A549 (cell line): Measurements from ENCODE around the gene VGLL3. TPM values are rescaled to one million over a fixed set of nuclear protein-coding genes. Genes with fewer than 3 reads are reported as not detected.

ENCODE experiments used
- ATAC-seq, 2 experiments: fragments of 200-7000 bp in 1 of 2; fragments of >200 bp in 1 of 2; cut with Nextera tagmentation in 1 of 2; cut with Tn5 transposase in 1 of 2; 3 replicates each; pipeline versions ENCODE4 v1.8.0 to v1.9.1; 2018 to 2020; ENCODE audit warnings: mild to moderate bottlenecking in 1 of 2, moderate library complexity in 1 of 2
- CTCF ChIA-PET: fragments of 300-600 bp; sonication (Branson Sonifier 250); formaldehyde crosslinking; extraction: SDS; loops from one replicate; lab custom pipeline; 2021; ENCODE audit warnings: antibody characterized with exemption, inconsistent platforms; lab: Yijun Ruan, JAX
- POLR2A ChIA-PET: fragments of 350-600 bp; formaldehyde crosslinking; extraction: SDS; loops from one replicate; lab custom pipeline; 2021; ENCODE audit warnings: antibody characterized with exemption, inconsistent platforms; lab: Yijun Ruan, JAX
- DNase-seq, 2 experiments: peaks; one replicate each; pipeline versions ENCODE4 v3.0.0 to v3.0.0-alpha.2; 2011 to 2016; ENCODE audit warnings: low read depth in 1 of 2, low spot score in 1 of 2
- FAIRE-seq: peaks from 2 replicates; lab custom pipeline; 2011; peaks lifted over from hg19 to GRCh38; lab: Jason Lieb, UNC
- H3K27ac ChIP-seq, 2 experiments: fragments of >200 bp; sonication (Bioruptor Twin); formaldehyde crosslinking; 3 replicates each; pipeline ENCODE4 v1.5.1; 2016 to 2017
- H3K4me1 ChIP-seq: fragments of >200 bp; sonication (Bioruptor Twin); formaldehyde crosslinking; 3 replicates; pipeline ENCODE4 v1.6.1; 2016
- H3K4me2 ChIP-seq: fragments of >200 bp; sonication (Bioruptor Twin); formaldehyde crosslinking; 3 replicates; pipeline ENCODE4 v1.6.1; 2016
- H3K4me3 ChIP-seq: fragments of >200 bp; sonication (Bioruptor Twin); formaldehyde crosslinking; 3 replicates; pipeline ENCODE4 v1.5.1; 2016
- H3K9me3 ChIP-seq: fragments of >200 bp; sonication (Bioruptor Twin); formaldehyde crosslinking; 3 replicates; pipeline ENCODE4 v1.6.1; 2016
- CBX8 ChIP-seq: fragments of 200-600 bp; sonication (generic); IDR thresholded peaks from 2 replicates; pipeline ENCODE4 v1.6.1; 2016
- CHD2 ChIP-seq: fragments of 150-350 bp; IDR thresholded peaks from 2 replicates; pipeline ENCODE4 v1.6.1; 2014; ENCODE audit warnings: low read length; ENCODE audit not compliant: partially characterized antibody
- CHD4 ChIP-seq: fragments of 200-600 bp; sonication (generic); IDR thresholded peaks from 2 replicates; pipeline ENCODE4 v1.6.1; 2016; ENCODE audit warnings: antibody characterized with exemption, mild to moderate bottlenecking, borderline replicate concordance
- FOSB ChIP-seq: fragments of 250-450 bp; sonication (Bioruptor Pico); IDR thresholded peaks from 2 replicates; pipeline ENCODE4 v1.5.0; 2020; ENCODE audit warnings: mild to moderate bottlenecking, moderate library complexity
- HMGXB4 ChIP-seq: fragments of 250-450 bp; sonication (Bioruptor Pico); IDR thresholded peaks from 2 replicates; pipeline ENCODE4 v1.5.0; 2021; ENCODE audit warnings: mild to moderate bottlenecking, moderate library complexity, borderline replicate concordance
- HOXA7 ChIP-seq: fragments of 250-450 bp; sonication (Bioruptor Pico); IDR thresholded peaks from 2 replicates; pipeline ENCODE4 v1.5.0; 2020; ENCODE audit warnings: mild to moderate bottlenecking, moderate library complexity
- HOXB13 ChIP-seq: fragments of 250-450 bp; sonication (Bioruptor Pico); IDR thresholded peaks from 2 replicates; pipeline ENCODE4 v1.5.0; 2020; ENCODE audit warnings: low read depth, mild to moderate bottlenecking, moderate library complexity
- HOXB5 ChIP-seq: fragments of 250-450 bp; sonication (Bioruptor Pico); IDR thresholded peaks from 2 replicates; pipeline ENCODE4 v1.5.0; 2020; ENCODE audit warnings: mild to moderate bottlenecking, moderate library complexity
- JUN ChIP-seq, 2 experiments: fragments of >200 bp; sonication (Bioruptor Twin); formaldehyde crosslinking; IDR thresholded peaks; 2 replicates in 1 of 2; 3 replicates in 1 of 2; pipeline ENCODE4 v1.6.1; 2016 to 2017
- KDM1A ChIP-seq: fragments of 200-600 bp; sonication (generic); IDR thresholded peaks from 2 replicates; pipeline ENCODE4 v1.6.1; 2016; ENCODE audit warnings: low read depth, mild to moderate bottlenecking
- MAFK ChIP-seq: fragments of 450-650 bp; IDR thresholded peaks from 2 replicates; pipeline ENCODE4 v1.6.1; 2014; ENCODE audit not compliant: partially characterized antibody
- MAZ ChIP-seq: fragments of 150-350 bp; IDR thresholded peaks from 2 replicates; pipeline ENCODE4 v1.6.1; 2014; ENCODE audit warnings: antibody characterized with exemption, low read depth, low read length, borderline replicate concordance
- NR3C1 ChIP-seq: fragments of >200 bp; sonication (Bioruptor Twin); formaldehyde crosslinking; IDR thresholded peaks from 3 replicates; pipeline ENCODE4 v1.6.1; 2017
- RAD21 ChIP-seq, 2 experiments: fragments of >200 bp in 1 of 2; sonication (Bioruptor Twin) in 1 of 2; formaldehyde crosslinking in 1 of 2; IDR thresholded peaks in 1 of 2; conservative IDR thresholded peaks in 1 of 2; 2 replicates in 1 of 2; 3 replicates in 1 of 2; pipeline ENCODE4 v1.6.1; 2012 to 2018; ENCODE audit warnings: inconsistent platforms in 1 of 2
- REST ChIP-seq: fragments of 200-600 bp; sonication (generic); IDR thresholded peaks from 2 replicates; pipeline ENCODE4 v1.6.1; 2016; ENCODE audit warnings: antibody characterized with exemption, mild to moderate bottlenecking, moderate library complexity
- SMC3 ChIP-seq: fragments of >200 bp; sonication (Bioruptor Twin); formaldehyde crosslinking; IDR thresholded peaks from 3 replicates; pipeline ENCODE4 v1.6.1; 2018; ENCODE audit warnings: inconsistent platforms
- ZC3H11A ChIP-seq: fragments of 450-650 bp; IDR thresholded peaks from 2 replicates; pipeline ENCODE4 v1.6.1; 2014; ENCODE audit warnings: antibody characterized with exemption, mild to moderate bottlenecking
- ZFP36 ChIP-seq: fragments of 450-650 bp; IDR thresholded peaks from 2 replicates; pipeline ENCODE4 v1.6.1; 2014; ENCODE audit warnings: borderline replicate concordance; ENCODE audit not compliant: partially characterized antibody
- ZSCAN20 ChIP-seq: fragments of 250-450 bp; sonication (Bioruptor Pico); IDR thresholded peaks from 2 replicates; pipeline ENCODE4 v1.8.0; 2022; ENCODE audit warnings: mild to moderate bottlenecking, moderate library complexity
- WGBS: methylation state at CpG from one replicate; pipeline ENCODE4 v1.1.6; 2017; ENCODE audit errors: missing lambda C conversion rate; 5-methylcytosine and 5-hydroxymethylcytosine counted together
- polyA plus RNA-seq, 4 experiments: library from polyadenylated mRNA; depleted of rRNA in 3 of 4; stranded (reverse); fragments of >200 nt; fragmentation: RNase III in 1 of 4; extraction: RNeasy Plus Mini Kit Qiagen cat#74134 plus additional on column Dnase treatment in 1 of 4; gene quantifications; 2 replicates in 3 of 4; 3 replicates in 1 of 4; pipeline ENCODE4 v1.2.3, GENCODE V29; 2011 to 2017
- TF ChIP-seq, protein P1 (sequence below): IDR thresholded peaks from 2 replicates; pipeline ENCODE4 v1.6.1; 2012; ENCODE audit warnings: low read depth, borderline replicate concordance

Gene VGLL3
- polyA plus RNA-seq, 2 of the 4 experiments (the other 2 are of a cell fraction), result 4.3 to 13.0 TPM

GRCh38 chr3:86991840-86992435 is 989 bp upstream of the VGLL3 start:
- peak in 1 of 2 experiments; percentile 45 for DNase-seq
- H3K4me2 ChIP-seq, result peak overlapping the region; percentile 85
- peaks cover 79% of the 10 kb centered on the region for H3K4me1 ChIP-seq
- ChIA-PET POLR2A (no interaction called here), CTCF (interaction anchor here (0.6 to 2.0 kb wide), 5 partner anchors 9 to 91 kb away, joined by 3 to 6 read pairs (median 3); no protein-coding TSS in a partner anchor)
- peak; percentile 46 for FAIRE-seq
- 23% methylated on average over 8 of the region's 8 CpGs for WGBS
- H3K9me3 ChIP-seq, result no peaks in the 10 kb centered on the region
- peak; percentile 25 to 50; a peak in 3 of 6 replicates for ATAC-seq
- TF ChIP-seq CHD4, result no peak
- no peak for TF ChIP-seq CHD2
- no peak for TF ChIP-seq ZFP36
- TF ChIP-seq JUN (IDR thresholded peaks at IDR 0.05), result no peak
- TF ChIP-seq NR3C1, result no peak
- no peak for TF ChIP-seq REST
- no peak for TF ChIP-seq ZSCAN20
- TF ChIP-seq HOXB13, result no peak
- no peak for TF ChIP-seq ZC3H11A
- no peak for TF ChIP-seq KDM1A
- TF ChIP-seq SMC3, result no peak
- TF ChIP-seq HOXB5 (CRISPR knock-in tag), result no peak
- TF ChIP-seq MAFK, result no peak
- no peak for TF ChIP-seq CBX8
- TF ChIP-seq RAD21 (conservative IDR thresholded peaks at IDR 0.05 in 1 of 2, IDR thresholded peaks at IDR 0.05 in 1 of 2), result no peak
- TF ChIP-seq, protein P1, sequence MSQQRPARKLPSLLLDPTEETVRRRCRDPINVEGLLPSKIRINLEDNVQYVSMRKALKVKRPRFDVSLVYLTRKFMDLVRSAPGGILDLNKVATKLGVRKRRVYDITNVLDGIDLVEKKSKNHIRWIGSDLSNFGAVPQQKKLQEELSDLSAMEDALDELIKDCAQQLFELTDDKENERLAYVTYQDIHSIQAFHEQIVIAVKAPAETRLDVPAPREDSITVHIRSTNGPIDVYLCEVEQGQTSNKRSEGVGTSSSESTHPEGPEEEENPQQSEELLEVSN, result no peak
- no peak for TF ChIP-seq HOXA7
- TF ChIP-seq FOSB (CRISPR knock-in tag), result no peak
- peak overlapping the region; percentile 83 to 93 for H3K27ac ChIP-seq
- peak overlapping the region; percentile 84 for H3K4me3 ChIP-seq

- ChIA-PET CTCF (interaction anchor here (0.6 to 2.0 kb wide), 7 partner anchors 9 to 92 kb away, joined by 3 to 6 read pairs (median 4); no protein-coding TSS in a partner anchor), POLR2A (no interaction called here)
- ATAC-seq, result peak in 1 of 2 experiments; percentile 4; a peak in 4 of 6 replicates
Observed at GRCh38 chr3:86991482-86991815, 500 bp upstream of the VGLL3 start.

More at GRCh38 chr3:86991482-86991815, 500 bp upstream of the VGLL3 start:
- H3K9me3 ChIP-seq, result no peaks in the 10 kb centered on the region
- TF ChIP-seq JUN (IDR thresholded peaks at IDR 0.05) (peak in 1 of 2 experiments; percentile 8; a peak in 1 of 5 replicates), MAZ (no peak), HMGXB4 (CRISPR knock-in tag) (no peak)
- TF ChIP-seq, all 56 proteins: peak for 1
- Histone ChIP-seq H3K4me1 (peaks cover 80% of the 10 kb centered on the region), H3K27ac (peak overlapping the region; percentile 83 to 93), H3K4me2 (peak overlapping the region; percentile 85), H3K4me3 (peak overlapping the region; percentile 84)
- 10% methylated on average over 7 of the region's 7 CpGs for whole genome bisulfite sequencing
- DNase-seq, result no peak
- no peak for FAIRE-seq
